ENCODE results near the gene MMP19. TPM values are rescaled to one million over a fixed set of nuclear protein-coding genes. Genes with fewer than 3 reads are reported as not detected.
"Not testable (repeated sequence)": the region's sequence is repeated elsewhere in the genome, so short reads cannot be mapped to it uniquely, and the experiment has no call there.

MMP19 gene
- total RNA-seq, 1 donor from 2014 or later = not detected

DNA sequence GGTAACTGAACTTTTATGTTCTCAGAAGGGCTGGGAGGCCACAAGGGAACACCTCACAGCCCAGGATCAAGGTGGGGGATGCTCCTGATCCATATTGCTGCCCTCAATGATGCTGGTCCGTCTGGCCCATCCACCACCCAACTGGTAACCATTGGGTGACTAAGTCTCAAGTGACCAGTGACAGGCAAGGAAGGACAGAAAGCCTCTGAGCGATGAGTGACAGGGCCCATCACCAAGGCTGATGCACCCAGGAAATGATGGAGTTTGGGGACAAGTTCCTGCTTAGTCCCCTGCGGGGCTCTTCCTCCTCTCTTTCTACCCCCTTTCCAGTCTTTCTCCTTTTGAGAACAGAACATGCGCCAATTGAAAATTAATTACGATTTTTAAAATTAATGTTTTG, 2.6 kb upstream of the MMP19 start:
- DNase-seq (ENCODE audit: low spot score in 2 of 2) = no peak
- FAIRE-seq = no peak

DNA sequence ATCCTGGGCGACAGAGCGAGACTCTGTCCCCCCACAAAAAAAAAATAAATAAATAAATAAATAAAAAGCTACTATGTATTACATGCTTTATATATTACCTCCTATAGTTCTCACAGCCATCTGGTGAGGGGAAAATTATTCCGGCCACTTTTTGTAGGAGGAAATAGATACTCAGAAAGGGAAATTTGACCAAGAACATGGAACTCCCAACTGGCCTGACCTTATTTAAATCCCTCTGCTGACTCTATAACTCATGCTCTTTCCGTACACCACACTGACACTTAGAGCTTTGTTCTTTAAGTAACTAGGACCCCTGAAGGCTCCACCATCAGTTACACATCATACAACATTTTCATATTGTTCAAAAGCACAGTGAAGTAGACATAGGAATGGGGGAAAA, 2.2 kb upstream of the MMP19 start:
- DNase-seq (ENCODE audit: low spot score in 2 of 2) = no peak
- no peak for FAIRE-seq

DNA sequence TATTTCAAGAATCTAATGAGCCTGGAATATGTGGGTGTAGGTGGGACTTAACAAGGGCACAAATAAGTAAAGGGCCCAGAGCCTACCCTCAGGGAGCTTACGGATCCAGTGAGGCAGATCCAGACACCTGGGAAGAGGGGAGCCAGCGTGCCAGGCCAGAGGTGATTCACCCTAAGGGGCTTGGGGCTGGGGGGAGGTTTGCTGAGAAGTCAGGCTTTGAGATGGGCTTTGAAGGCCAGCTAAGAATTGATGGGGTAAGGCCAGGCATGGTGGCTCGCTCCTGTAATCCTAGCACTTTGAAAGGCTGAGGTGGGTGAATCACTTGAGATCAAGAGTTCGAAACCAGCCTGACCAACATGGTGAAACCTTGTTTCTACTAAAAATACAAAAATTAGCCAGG, 695 bp upstream of the MMP19 start:
- no peak for FAIRE-seq
- DNase-seq (ENCODE audit: low spot score in 2 of 2) = no peak

DNA sequence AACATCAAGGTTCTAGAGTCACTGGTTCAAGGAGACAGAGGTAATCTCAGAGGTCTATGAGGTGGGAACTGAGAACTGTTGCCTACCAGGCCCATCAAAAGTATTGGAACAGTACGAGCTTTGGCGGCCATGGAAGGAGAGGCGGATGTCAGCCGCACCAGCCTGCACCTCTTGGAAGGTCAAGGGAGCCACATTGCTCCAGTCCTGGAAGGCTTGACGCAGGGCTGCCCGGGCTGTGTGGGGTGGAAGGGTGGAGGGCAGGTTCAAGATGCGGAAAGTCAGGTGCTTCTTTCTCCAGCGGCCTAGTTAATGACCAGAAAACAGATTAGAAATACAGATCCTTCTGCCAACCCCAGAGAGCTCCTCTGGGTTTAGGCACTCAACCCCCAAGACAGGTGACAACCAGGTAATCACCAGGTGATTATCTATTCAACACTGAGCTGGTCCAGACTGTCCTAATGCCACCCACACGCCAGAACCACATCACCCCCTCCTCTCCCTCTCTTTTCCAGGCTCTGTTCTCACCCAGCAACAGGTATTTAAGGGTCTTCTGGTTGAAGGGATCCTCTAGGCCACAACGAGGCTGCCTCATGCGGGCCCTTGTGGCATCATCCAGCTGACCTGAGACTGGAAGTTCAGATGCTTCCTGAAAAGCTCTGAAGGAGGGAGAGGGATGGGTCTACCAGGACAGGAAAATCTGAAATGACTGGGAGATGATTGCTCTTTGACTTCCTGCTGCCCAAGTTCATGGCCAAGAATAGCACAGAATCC, 2.0 kb downstream of the MMP19 start:
- no peak for FAIRE-seq
- DNase-seq (ENCODE audit: low spot score in 2 of 2) = no peak

DNA sequence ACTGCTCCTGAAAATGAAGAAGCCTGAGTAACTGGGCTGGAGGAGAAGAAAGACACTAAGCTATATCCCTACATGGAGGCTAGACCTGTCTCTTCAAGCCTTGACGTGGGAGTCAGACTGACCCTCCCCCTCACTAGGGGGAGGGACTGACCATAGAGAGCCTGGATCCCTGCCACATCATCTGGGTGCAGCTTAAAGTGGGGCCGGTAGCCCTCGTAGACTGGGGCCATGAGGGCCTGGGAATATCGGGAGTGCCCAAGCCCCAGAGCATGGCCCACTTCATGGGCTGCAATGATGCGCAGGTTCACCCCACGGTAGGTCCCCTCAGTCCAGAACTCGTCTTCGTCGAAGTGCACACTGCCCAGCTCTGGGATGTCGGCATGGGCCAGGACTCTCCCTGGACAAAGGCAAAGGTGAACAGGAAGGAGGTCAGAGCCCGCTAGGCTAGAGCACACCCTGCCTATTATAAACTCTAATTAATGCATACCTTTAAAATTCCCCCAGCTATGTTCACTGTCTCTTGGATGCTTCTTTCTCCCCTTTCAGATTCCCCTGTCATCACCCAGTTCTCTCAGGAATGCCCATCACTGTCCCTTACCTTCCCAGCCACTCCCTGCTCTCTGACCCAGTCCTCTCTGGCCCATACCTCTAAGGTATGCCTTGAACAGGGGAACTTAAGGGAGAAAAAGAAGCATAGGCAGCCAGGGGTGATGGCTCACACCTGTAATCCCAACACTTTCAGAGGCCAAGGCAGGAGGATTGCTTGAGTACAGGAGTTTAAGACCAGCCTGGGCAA, 3.2 kb downstream of the MMP19 start:
- DNase-seq (ENCODE audit: low spot score in 2 of 2) = no peak
- FAIRE-seq = no peak

DNA sequence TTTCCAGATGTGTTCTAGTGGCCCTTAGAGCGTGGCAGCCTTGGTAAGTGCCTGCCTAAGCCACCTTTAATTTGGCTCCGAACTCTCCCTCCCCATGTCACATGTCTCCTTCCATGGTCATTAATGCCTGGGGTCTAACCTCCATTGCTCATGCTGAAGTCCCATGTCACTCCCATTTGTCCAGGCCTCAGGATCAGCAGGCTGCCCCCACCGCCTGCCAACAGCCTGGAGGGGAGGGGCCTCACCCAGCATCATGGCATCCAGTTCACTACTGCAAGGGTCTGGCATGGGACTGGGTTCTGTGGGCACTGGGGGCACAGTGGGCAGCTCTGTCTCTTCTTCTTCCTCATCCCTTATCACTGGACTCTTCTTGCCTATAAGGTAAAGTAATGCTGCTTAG, 4.4 kb downstream of the MMP19 start:
- FAIRE-seq = no peak
- no peak for DNase-seq (ENCODE audit: low spot score in 2 of 2)

DNA sequence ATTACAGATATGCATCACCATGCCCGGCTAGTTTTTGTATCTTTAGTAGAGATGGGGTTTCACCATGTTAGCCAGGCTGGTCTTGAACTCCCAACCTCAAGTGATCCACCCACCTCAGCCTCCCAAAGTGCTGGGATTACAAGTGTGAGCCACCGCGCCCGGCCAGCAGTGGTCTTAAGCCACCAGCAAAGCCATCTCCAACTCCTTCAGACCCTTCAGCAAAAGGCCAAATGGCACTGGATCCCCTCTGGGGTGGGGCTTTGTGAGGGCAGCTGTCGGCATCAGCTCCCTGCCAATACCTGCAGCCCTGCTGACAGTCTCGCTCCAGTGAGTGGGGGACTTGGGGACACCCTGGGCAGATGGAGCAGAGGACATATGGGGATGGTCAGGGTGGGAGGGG, 8.3 kb downstream of the MMP19 start:
- not testable (repeated sequence) for DNase-seq (ENCODE audit: low spot score in 2 of 2); FAIRE-seq

DNA sequence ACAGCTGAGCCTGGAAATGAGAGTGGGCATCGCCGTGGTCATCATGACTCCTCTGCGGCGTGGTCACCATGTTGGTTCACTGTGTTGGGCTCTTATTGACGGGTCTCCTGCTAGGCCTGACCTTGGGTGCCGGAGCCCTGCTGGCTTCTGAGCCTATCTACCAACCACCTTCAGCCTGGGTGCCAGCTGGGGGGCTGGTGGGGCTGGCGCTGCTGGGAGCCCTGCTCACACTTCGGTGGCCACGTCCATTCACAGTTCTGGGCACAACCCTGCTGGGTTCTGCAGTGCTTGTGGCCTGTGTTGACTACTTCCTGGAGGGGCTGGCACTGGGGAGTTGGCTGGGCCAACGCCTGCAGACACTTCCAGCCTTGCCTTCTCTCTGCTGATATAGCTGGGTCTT, 9.7 kb downstream of the MMP19 start:
- no peak for FAIRE-seq
- no peak for DNase-seq (ENCODE audit: low spot score in 2 of 2)

DNA sequence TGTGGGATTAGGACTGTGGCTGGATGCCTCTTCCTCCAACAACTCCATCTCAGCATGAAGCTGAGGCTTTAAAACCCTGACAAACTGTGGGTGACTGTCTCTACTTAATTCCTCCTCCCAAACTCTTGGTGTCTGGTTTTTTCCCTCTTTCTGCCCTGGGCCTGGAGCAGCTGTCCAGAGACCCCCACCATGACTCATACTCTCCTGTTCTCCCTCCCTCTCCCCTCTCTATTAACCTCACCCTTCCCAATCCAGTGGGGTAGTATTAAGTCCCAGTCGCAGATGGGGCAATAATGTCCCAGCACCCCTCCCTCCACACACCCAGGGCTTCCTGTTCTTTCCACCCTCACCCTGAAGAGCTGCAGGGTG, 11.3 kb downstream of the MMP19 start:
- DNase-seq (ENCODE audit: low spot score in 2 of 2) = no peak
- FAIRE-seq = no peak

DNA sequence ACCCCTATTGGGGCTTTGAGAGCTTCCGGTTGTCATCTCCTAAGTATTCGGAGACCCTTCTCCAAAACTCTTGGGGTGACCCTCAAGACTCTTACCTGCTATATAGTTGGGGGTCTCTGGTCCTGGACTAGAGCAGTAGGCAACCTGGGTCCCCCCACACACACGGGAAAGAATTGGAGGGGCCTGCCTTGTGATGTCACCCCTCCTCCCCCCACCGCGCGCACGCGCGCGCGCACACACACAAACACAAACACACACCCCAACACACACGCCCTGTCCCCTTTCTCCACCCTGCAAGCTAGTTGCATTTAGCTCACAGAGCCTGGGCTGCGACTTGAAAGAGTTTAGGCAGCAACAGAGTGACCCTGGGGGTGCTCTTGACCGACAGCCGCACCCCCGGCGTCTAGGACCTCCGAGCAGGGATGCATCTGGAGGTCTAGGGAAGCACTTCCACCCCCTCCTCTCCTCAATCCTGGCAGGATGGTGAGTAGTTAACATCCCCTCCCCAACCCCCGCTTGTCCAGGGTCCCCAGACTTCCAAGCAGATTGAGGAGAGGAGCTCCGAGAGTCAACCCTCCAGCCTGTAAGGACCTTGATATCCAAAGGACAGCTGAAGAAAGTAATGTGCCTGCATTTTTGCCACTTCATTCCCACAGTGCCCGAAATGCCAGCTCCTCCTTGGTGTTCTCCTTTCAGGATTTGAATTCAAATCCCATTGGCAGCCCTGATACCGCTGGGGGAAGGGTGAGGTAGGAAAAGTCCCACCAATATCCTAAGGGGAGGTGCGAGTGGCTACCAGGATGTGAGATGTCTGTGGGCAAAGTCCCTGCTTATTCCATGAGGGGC, 11.9 kb downstream of the MMP19 start:
- DNase-seq (ENCODE audit: low spot score in 2 of 2) = peak; percentile 67 to 83
- FAIRE-seq = no peak

DNA sequence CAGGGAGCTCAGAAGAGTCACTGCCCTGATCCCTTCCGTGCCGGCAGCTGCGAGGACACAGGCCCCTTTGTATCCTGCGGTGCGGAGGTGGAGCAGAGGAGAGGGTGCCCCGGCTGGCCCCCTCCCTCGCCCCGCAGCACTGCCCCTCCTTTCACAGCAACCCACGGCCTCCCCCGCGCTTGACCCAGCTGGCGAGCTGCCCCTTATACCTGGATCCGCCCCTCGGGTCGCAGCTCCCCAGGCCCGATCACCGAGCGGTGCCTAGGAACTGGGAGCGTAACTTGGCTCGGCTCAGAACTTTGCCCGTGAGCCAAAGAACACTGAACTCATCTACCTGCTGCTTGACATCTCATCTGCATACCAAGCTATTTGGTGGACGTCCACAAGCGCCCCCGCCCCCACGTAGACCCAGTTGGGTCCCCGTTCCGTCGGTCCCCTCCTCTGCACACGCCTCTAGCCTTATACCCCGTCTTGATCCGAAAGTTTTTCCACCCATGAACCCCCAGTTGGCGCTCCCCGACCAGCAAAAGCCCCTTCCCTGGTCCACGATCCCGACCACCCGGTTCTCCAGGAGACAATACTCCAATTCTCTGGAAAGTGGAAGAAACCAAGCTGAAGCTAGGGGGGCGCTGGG, 12.7 kb downstream of the MMP19 start:
- peak; percentile 51 to 70 for DNase-seq (ENCODE audit: low spot score in 2 of 2)
- no peak for FAIRE-seq

DNA sequence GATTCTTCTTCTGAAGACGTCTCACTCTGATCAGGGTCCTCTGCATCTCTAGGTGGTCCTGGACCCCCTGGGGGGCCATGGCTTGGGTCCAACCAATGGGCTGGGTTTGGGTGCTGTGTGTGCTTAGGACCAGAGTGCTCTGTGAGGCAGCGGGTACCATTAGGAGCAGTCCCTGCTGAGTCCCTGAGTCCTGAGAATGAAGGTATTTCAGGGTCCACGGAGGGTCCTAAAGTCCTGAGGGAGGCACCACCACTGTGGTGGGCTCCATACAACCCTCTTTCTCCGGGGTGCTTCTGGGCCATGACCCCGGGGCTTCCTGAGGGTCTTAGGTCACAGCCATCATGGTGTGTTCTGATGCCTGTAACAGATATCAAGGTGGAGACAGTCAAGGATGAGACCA, 14.4 kb downstream of the MMP19 start:
- DNase-seq (ENCODE audit: low spot score in 2 of 2) = no peak
- FAIRE-seq = no peak

DNA sequence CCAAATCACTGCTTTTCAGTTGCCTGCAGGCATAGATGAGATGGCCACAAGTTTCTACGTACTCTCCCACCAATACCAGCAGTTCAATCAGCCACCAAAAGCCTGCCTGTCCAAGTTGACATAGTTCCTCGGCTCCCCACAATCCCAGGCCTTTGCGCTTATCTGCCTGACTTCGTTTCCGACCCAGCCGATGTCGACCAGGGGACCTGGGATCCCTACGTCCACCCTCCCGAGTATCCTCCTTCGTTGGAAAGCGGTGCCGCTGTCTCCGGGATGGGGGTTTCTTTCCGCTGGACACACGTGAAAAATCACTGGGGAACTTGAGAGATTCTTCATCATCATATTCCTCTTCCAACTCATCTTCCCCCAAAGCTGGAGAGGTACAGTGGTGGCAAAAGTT, 14.9 kb downstream of the MMP19 start:
- FAIRE-seq = no peak
- no peak for DNase-seq (ENCODE audit: low spot score in 2 of 2)

DNA sequence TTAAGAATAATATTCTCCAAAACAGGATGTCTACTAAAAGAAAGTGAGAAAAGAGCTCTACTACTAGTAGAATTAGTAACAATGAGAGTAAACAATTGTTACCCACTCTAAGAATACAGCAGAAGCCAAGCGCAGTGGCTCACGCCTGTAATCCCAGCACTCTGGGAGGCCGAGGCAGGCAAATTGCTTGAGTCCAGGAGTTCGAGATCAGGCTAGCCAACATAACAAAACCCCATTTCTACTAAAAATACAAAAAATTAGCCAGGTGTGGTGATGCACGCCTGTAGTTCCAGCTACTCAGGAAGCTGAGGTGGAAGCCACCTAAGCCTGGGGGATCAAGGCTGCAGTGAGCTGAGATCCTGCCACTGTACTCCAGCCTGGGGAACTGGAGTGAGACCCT, 18.0 kb downstream of the MMP19 start:
- FAIRE-seq (no peak), DNase-seq (ENCODE audit: low spot score in 2 of 2) (no peak)

DNA sequence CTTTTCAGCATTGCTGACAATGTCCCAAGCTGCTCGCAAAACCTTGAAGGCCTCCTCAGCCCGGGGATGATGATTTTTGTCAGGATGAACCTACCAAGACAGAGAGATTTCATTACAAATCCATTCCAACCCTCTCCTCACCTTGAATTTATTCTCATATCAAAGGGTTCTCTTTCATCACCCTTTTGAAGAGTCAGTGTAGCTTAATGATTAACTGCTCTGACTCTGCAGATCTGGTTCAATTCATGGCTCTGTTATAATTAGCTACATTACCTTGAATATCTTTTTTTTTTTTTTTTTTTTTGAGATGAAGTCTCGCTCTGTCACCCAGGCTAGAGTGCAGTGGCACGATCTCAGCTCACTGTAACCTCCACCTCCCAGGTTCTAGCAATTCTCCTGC, 19.3 kb downstream of the MMP19 start:
- FAIRE-seq = no peak
- no peak for DNase-seq (ENCODE audit: low spot score in 2 of 2)

DNA sequence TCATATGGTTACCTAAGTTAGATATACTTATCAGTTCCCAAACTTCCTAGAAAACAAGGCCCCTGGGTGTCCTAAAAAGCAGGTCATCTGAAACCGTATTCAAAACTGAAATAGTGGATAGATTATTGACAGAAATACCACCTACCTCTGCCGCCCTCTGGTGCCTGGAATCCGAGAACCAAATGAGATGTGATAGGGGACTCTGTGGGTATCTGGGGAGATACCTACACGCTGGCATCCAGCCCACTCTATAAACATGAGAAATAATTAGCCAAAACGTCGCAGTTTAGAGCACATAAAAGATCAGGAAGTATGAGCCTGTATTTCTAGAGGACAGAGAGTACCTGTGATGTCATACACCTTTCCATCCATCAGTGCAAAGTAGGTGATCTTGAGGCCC, 20.5 kb downstream of the MMP19 start:
- DNase-seq (ENCODE audit: low spot score in 2 of 2) = no peak
- FAIRE-seq = no peak

DNA sequence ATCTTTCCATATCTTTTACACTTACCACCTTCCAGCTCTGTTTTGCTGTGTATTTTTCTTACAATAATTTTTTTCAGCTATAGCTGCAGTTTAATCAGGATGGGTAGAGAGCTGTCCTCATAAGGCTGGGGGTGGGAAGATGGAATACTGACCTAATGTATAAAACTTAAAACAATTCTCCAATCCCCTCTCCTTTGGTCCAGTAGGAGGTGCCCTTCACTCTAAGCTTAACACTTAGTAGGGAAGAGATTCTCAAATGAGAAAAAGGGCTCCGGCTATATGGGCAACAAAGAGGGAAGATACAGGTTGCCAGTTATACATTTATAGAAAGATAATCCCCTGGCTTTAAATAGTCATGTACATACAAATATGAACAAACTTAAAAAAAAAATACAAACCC, 22.1 kb downstream of the MMP19 start:
- no peak for DNase-seq (ENCODE audit: low spot score in 2 of 2)
- no peak for FAIRE-seq

DNA sequence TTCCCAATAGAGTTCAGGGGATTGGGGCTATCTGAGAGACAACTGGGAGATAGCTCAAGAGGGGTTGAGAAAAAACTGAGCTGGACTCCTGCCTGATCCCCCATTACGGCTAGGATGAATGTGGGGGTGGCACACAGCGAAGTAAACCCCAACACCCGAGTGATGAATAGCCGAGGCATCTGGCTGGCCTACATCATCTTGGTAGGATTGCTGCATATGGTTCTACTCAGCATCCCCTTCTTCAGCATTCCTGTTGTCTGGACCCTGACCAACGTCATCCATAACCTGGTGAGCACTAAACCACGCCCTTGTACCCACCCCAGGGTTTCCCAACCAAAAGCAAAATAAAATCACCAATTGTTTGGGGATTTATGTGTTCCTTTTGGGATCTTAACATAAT, 23.9 kb downstream of the MMP19 start:
- FAIRE-seq = no peak

DNA sequence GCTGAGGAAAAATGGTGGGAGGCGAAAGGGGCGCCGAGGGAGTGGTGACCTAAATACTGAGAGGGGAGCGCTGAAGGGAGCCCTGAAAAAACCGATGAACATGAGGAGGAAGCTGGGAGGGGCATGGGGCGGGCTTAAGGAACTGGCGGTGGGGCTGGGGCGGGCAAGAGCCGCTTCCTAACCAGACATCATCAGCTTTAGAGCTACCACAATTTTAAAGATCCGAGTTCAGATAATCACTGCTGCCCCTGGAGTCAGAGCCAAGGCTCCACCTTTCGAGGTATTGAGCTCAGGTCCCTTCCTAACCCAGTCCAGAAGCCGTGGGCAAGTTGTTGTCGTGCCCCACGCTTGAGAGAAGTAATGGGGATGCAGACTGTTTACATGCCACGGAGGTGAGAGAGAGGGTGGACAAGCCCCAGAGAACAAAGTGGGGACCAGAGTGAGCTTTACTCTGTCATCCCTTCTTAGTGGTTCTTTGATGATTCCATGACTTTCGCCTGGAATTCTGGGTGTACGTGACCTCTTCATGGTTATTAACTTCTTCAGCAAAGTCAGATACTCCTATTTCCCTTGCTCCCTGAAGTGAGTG, 24.5 kb downstream of the MMP19 start:
- no peak for DNase-seq (ENCODE audit: low spot score in 2 of 2)
- FAIRE-seq = no peak

More for the DNA sequence above, 23.9 kb downstream of the MMP19 start:
- DNase-seq (ENCODE audit: low spot score in 2 of 2) = no peak

Measured in frontal cortex (tissue), 4 donors.